Adrenal gland (tissue), 12 donors: Measurements from ENCODE around the gene TMEM132D. TPM values are rescaled to one million over a fixed set of nuclear protein-coding genes. Genes with fewer than 3 reads are reported as not detected.

Source experiments
- DNase-seq, 7 donors: peaks; one replicate each; pipeline ENCODE4 v3.0.0-alpha.2; 2019 to 2020
- H3K27ac ChIP-seq, 5 donors: fragments of 200-600 bp; sonication (generic) in 4 of 5; 1 replicate in 3 of 5; 2 replicates in 2 of 5; pipeline versions ENCODE4 v1.5.1 to v1.8.0; 2016 to 2020; ENCODE audit warnings: mild to moderate bottlenecking in 1 of 5
- H3K27me3 ChIP-seq: fragments of 200-600 bp; 2 replicates; pipeline ENCODE4 v1.8.0; 2021
- H3K36me3 ChIP-seq, 2 donors: fragments of 200-600 bp; replicated peaks in 1 of 2; 1 replicate in 1 of 2; 2 replicates in 1 of 2; pipeline versions ENCODE4 v1.5.1 to v1.8.0; 2018 to 2022
- H3K4me1 ChIP-seq, 2 donors: fragments of 200-600 bp; replicated peaks in 1 of 2; 1 replicate in 1 of 2; 2 replicates in 1 of 2; pipeline versions ENCODE4 v1.5.1 to v1.8.0; 2018 to 2021
- H3K4me3 ChIP-seq, 4 donors: fragments of 200-600 bp; sonication (generic) in 3 of 4; one replicate each; pipeline ENCODE4 v1.5.1; 2016 to 2018
- H3K9me3 ChIP-seq, 3 donors: fragments of 200-600 bp; sonication (generic) in 1 of 3; replicated peaks in 1 of 3; 1 replicate in 2 of 3; 2 replicates in 1 of 3; pipeline versions ENCODE4 v1.5.1 to v1.8.0; 2016 to 2021
- CTCF ChIP-seq, 6 experiments: fragments of 450-650 bp in 4 of 6; fragments of 200-600 bp in 2 of 6; sonication (generic) in 1 of 6; IDR thresholded peaks; 1 replicate in 5 of 6; 2 replicates in 1 of 6; pipeline versions ENCODE4 v1.5.1 to v1.8.0; 2016 to 2021; ENCODE audit warnings: antibody characterized with exemption in 6 of 6, mild to moderate bottlenecking in 2 of 6, moderate library complexity in 1 of 6
- POLR2A ChIP-seq, 2 donors: fragments of 450-650 bp; IDR thresholded peaks; one replicate each; pipeline ENCODE4 v1.6.1; 2017; ENCODE audit warnings: antibody characterized with exemption in 2 of 2, mild to moderate bottlenecking in 2 of 2, moderate library complexity in 1 of 2
- WGBS, 4 donors: extraction: QIAGEN DNeasy Blood & Tissue Kit in 2 of 4; methylation state at CpG; one replicate each; pipeline versions ENCODE4 v1.1.5 to v1.1.7; 2013 to 2017; 5-methylcytosine and 5-hydroxymethylcytosine counted together
- intact Hi-C, 2 donors: fragments of 100-400 bp; cut with DNase I; formaldehyde crosslinking; loops; one replicate each; pipeline versions ENCODE4 v1.14.1 to v1.15.0; 2022 to 2023
- polyA plus RNA-seq, 3 donors: library from polyadenylated mRNA; stranded (reverse); fragments of 200-250 nt in 2 of 3; fragments of 350-450 nt in 1 of 3; fragmentation: Illumina TruSeq in 1 of 3; extraction: RNeasy Lipid Tissue Mini Kit (QIAGEN cat#74804) in 1 of 3; gene quantifications; one replicate each; pipeline ENCODE4 v1.2.3, GENCODE V29; 2013 to 2014
- total RNA-seq, 9 donors: library from RNA; depleted of rRNA in 4 of 9; stranded (reverse); fragments of >200 nt in 4 of 9; fragments of 120-200 nt in 1 of 9; fragmentation: NEBNext Ultra II Directional in 1 of 9; extraction: Animal tissue kit (Norgen Biotek cat#: 25700) in 1 of 9; gene quantifications; one replicate each; pipeline versions ENCODE4 v1.1.0 to v1.2.4, GENCODE V29; 2013 to 2023
- donor health status: healthy with polysubstance abuse.
- donor health status: Bipolar disorder and iron deficiency.
- donor health status: DM: yes; HTN: yes; CAD: no.
- donor health status: DM: no; HTN: no; CAD: no.
- donor health status: DM: no; HTN: no; CAD: no.
- donor health status: DM: yes; HTN: yes; CAD: no.

Gene TMEM132D
- total and polyA plus RNA-seq, 12 donors: 0.03 to 0.83 (median 0.35) TPM; not detected in 8

- Histone ChIP-seq H3K27me3 (no peaks in the 10 kb centered on the region), H3K9me3 (no peaks in the 10 kb centered on the region), H3K4me1 (no peaks in the 10 kb centered on the region), H3K27ac (no peak overlapping the region), H3K4me3 (no peak overlapping the region), H3K36me3 (no peaks in the 10 kb centered on the region)
- intact Hi-C loops: no loop called here
- no peak for TF ChIP-seq POLR2A (IDR thresholded peaks at IDR 0.05)
- TF ChIP-seq CTCF (IDR thresholded peaks at IDR 0.05): no peak
- no peak for DNase-seq
- WGBS, 4 donors: 72 to 81% (median 75%) methylated on average over 3 of the region's 3 CpGs
Measured at GRCh38 chr12:129675947-129676346, 227.9 kb downstream of the TMEM132D start.

DNA sequence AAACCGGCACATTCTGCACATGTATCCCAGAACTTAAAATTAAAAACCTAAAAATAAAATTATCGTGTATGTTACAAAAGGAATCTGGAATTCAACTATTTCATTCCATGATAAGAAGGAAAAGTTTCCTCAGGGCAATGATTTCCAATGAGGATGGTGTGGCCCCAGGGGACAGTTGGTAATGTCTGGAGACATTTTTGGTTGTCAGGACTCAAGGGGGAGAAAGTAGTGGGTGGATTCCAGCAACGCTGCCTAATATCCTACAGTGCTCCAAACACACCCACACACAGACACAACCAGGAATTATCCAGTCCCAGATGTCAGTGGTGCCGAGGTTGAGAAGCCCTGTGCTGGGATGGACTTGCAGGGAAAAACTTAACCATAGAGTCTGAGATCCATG, 228.3 kb downstream of the TMEM132D start:
- DNase-seq: no peak
- Histone ChIP-seq H3K9me3 (no peaks in the 10 kb centered on the region), H3K27ac (no peak overlapping the region), H3K36me3 (no peaks in the 10 kb centered on the region), H3K4me1 (no peaks in the 10 kb centered on the region), H3K27me3 (no peaks in the 10 kb centered on the region), H3K4me3 (no peak overlapping the region)
- intact Hi-C loops: no loop called here
- no peak for TF ChIP-seq POLR2A (IDR thresholded peaks at IDR 0.05)
- TF ChIP-seq CTCF (IDR thresholded peaks at IDR 0.05): no peak
- WGBS, 4 donors: 68 to 78% (median 69%) methylated on average over 3 to 4 of the region's 4 CpGs

GRCh38 chr12:129673806-129674205, 230.0 kb downstream of the TMEM132D start:
- H3K27ac ChIP-seq: no peak overlapping the region
- H3K4me3 ChIP-seq: no peak overlapping the region
- intact Hi-C loops: no loop called here
- WGBS, 4 donors: 57 to 81% (median 72%) methylated on average over 5 of the region's 5 CpGs
- no peaks in the 10 kb centered on the region for H3K4me1 ChIP-seq
- H3K36me3 ChIP-seq: no peaks in the 10 kb centered on the region
- no peaks in the 10 kb centered on the region for H3K9me3 ChIP-seq
- H3K27me3 ChIP-seq: no peaks in the 10 kb centered on the region
- DNase-seq: no peak
- TF ChIP-seq CTCF (IDR thresholded peaks at IDR 0.05): no peak
- no peak for TF ChIP-seq POLR2A (IDR thresholded peaks at IDR 0.05)

- TF ChIP-seq CTCF (IDR thresholded peaks at IDR 0.05) (no peak), POLR2A (IDR thresholded peaks at IDR 0.05) (no peak)
- Histone ChIP-seq H3K4me3 (no peak overlapping the region), H3K27ac (no peak overlapping the region), H3K4me1 (no peaks in the 10 kb centered on the region), H3K36me3 (no peaks in the 10 kb centered on the region), H3K9me3 (no peaks in the 10 kb centered on the region), H3K27me3 (no peaks in the 10 kb centered on the region)
- 60 to 79% (median 68%) methylated on average over 6 to 8 of the region's 8 CpGs for WGBS, 4 donors
- intact Hi-C loops: no loop called here
- no peak for DNase-seq
Measured at GRCh38 chr12:129672110-129672509, 231.7 kb downstream of the TMEM132D start.
